Activated naive CD4-positive, alpha-beta T cell treated with anti-CD3 and anti-CD28 coated beads for 36 hours (primary cell): ENCODE results near the gene RUFY1. TPM values are rescaled to one million over a fixed set of nuclear protein-coding genes. Genes with fewer than 3 reads are reported as not detected.

ENCODE experiments used
- total RNA-seq, 2 experiments: library from RNA; stranded (reverse); gene quantifications; one replicate each; pipeline ENCODE4 v1.2.3, GENCODE V29; 2021

The RUFY1 gene
- total RNA-seq, 2 experiments from 2014 or later: 27.8 to 31.0 TPM

Other genes starting within 250 kb of the RUFY1 start
- gene ADAMTS2, start 205.1 kb upstream of the RUFY1 start, total RNA-seq: not detected
- gene HNRNPH1, start 73.1 kb downstream of the RUFY1 start, total RNA-seq: 100 to 1,000 TPM; 708 to 713 TPM
- not detected for gene CBY3, start 130.5 kb downstream of the RUFY1 start, total RNA-seq
- 100 to 1,000 TPM; 398 to 455 TPM for gene CANX, start 148.4 kb downstream of the RUFY1 start, total RNA-seq
- gene MAML1, start 182.3 kb downstream of the RUFY1 start, total RNA-seq: 10 to 100 TPM; 20.7 TPM
- under 1 TPM in 1 of 2 experiments, not detected in 1; 0.79 TPM for gene LTC4S, start 243.4 kb downstream of the RUFY1 start, total RNA-seq